ENCODE data around the gene SPINT3.
A peak's percentile ranks its signal among the peaks of the same experiment; 100 is the strongest.
"Not testable (repeated sequence)": the region's sequence is repeated elsewhere in the genome, so short reads cannot be mapped to it uniquely, and the experiment has no call there.

Gene SPINT3

DNA sequence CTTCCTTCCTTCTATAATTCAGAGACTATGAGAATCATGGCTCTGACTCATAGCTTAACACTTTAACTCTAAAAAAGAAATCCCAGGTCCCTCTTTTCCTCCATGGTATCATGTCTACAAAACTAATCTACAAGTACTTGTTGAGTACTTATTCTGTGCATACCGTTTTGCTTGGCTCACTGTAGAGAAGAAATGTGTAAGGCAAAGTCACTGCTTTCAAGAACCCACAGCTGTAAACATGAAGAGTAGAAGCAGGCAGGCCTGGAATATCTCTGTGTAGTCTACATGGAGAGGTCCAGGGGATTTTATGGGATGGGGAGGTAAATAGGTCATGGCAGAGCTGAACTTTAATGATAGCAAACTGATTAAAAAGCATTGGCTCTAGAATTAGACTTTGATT, 13.8 kb downstream of the SPINT3 start:
- ATAC-seq: no peak

DNA sequence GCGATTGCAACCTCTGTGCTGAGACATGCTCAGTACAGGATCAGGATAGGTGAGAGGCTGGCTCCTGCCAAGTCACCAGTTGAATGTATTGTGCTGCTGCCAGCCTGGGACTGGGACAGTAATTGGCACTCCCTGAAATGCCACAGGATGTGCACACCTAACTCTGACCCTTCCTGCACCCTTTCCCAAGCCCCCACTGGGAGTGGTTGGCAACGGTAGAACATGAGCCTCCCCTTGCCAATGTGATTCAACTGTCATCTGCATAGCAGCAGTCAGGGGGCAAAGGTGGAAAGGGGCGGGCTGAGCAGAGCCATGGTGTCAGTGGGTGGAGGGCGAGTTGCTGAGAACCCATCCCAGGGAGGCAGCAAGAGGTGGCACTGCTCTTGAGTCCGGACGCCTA, 15.4 kb downstream of the SPINT3 start:
- ATAC-seq: no peak

DNA sequence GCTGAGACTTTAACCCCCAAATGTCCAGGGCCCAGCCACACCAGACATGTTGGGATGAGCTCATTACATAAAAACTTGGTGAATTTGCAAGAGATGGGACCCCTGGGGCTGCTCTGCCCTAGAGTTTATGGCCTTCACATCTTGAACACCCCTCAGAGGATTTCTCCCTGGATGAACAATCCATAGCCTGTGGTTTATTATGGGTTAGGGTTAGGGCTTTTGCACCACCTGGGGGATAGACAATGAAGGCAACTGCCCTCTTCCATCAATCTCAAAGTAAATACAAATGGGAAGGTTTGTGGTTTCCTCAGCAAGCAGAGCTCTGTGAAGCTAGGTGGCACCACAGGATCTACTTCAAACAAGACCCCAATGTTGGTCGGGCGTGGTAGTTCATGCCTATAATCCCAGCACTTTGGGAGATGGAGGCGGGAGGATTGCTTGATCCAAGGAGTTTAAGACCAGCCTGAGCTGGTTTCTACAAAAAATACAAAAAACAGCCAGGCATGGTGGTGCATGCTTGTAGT, 17.4 kb downstream of the SPINT3 start:
- ATAC-seq: no peak

DNA sequence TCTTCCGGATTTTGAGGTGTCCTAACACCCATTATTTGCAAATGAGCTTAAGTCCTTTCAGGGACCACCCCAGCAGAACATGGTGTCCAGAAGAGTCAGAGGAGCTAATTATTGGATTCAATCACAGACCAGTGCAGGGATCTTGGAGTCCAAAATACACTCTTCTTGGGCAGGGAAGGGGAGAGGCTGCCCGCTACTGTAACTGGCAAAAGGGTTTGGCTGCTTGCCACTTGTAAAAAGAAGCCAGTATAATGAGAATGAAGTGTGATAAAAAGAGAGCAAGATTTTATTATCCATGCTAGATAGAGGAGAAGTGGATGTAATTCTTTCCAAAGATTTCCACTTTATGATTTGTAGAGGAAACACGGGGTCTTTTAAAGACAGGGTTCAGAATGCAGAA, 19.3 kb downstream of the SPINT3 start:
- ATAC-seq: no peak

DNA sequence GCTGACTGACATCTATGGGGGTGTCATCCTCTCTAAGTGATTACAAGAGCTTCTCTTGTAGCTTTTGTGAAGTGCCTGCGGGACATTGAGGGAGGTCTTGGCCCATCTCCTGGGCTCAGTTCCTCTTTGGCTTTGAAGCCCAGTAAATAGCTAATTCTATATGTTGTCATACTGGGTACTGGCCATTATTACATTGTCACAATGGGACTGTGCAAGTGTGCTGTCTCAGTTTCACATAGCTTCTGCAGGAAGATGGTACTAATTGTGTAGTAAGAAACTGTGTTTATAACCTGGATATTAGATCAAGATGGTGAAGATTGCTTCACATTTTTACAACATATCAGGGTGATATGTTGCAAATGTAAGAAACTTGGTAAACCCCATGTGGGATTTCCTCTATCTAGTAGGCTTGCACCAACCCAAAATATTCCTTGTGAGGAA, 19.9 kb downstream of the SPINT3 start:
- ATAC-seq: no peak

DNA sequence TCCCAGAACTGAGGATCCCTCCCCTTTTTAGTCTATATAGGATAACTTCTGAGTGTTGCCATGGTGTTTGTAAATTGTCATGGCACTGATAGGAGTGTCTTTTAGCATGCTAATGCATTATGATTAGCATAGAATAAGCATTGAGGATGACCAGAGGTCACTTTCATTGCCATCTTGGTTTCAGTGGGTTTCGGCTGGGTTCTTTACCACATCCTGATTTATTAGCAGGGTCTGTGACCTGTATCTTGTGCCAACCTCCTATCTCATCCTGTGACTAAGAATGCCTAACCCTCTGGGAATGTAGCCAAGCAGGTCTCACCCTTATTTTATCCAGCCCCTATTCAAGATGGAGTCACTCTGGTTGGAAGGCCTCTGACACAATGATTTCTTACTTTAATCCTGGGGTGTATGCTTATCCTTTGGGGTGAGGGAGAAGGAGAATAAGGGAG, 26.3 kb downstream of the SPINT3 start:
- no peak for ATAC-seq

DNA sequence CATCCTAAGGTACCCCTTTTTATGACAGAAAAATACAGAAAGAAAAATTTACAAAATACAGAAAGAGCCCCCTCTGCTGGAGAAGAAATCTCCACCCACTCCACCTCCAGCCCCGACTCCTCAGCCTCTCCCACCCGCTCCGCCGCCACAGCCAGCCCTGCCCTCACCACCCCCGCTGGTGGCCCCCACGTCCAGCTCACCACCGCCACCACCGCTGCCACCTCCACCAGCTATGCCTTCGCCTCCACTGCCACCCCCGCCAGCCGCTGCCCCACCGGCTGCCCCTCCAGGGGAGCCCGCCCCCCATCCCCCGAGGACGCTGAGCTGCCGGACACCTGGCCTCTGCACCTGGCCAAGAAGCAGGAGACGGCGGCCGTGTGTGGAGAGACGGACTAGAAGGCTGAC, 28.2 kb downstream of the SPINT3 start:
- ATAC-seq: no peak

DNA sequence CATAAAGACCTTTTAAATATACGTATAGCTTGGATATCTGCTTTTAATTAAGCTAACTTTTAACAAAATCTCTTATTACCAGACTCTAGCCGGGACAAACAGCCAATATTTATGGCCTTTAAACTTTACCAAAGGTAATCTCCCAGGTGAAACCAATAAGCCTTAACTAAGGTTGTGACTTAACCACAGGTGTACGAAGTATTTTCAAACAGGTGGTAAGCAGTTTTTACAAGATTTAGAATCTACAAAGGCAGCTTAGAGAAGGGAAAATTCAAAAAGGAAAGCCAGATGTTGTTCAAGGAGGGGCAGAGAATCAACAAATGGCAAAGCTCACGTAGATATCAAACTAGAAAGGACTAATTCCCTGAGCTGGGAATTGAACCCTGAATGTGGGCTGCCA, 30.0 kb downstream of the SPINT3 start:
- no peak for ATAC-seq

DNA sequence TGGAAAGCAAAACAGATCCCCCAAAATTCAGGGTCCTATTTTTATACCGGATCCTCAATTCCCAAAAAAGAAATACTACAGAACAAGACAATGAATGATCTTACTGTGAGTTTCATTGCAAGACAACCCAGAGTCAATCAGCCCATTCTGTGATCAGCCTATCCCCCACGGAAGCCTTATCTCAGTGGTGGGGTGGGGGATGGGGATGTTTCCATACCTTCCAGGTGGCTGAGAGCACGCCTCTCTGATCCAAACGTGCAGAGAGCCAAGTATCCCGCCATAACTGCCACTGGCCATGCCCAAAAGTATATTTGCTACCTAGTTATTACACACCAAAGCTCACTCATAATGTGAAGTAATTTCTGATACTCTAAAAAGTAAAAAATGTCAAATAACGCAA, 30.7 kb downstream of the SPINT3 start:
- no peak for ATAC-seq

DNA sequence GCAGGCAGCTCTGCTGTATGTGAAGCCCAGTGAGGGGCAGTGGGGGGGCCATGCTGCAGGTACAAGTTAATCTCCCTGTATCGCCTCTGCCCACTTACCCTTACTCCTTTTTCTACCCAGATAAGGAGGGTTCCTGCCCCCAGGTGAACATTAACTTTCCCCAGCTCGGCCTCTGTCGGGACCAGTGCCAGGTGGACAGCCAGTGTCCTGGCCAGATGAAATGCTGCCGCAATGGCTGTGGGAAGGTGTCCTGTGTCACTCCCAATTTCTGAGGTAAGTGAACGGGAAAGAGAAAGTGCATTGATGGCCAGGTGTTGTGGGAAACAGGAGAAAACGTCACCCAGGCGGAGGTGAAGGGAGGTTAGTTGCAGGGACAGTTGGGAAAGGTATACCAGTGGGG, 35.6 kb downstream of the SPINT3 start:
- ATAC-seq: no peak

DNA sequence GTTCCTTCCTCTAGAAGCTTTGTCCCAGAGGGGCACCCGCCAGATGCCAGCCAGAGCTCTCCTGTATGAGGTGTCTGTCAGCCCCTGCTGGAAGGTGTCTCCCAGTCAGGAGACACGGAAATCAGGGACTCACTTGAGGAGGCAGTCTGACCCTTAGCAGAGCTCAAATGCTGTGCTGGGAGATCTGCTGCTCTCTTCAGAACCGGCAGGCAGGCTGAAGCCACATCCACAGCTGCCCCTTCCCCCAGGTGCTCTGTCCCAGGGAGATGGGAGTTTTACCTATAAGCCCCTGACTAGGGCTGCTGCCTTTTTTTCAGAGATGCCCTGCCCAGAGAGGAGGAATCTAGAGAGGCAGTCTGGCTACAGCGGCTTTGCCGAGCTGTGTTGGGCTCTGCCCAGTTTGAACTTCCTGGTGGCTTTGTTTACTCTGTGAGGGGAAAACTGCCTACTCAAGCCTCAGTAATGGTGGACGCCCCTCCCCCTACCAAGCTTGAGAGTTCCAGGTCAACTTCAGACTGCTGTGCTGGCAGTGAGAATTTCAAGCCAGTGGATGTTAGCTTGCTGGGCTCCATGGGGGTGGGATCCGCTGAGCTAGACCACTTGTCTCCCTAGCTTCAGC, 37.8 kb downstream of the SPINT3 start:
- ATAC-seq: not testable (repeated sequence)

DNA sequence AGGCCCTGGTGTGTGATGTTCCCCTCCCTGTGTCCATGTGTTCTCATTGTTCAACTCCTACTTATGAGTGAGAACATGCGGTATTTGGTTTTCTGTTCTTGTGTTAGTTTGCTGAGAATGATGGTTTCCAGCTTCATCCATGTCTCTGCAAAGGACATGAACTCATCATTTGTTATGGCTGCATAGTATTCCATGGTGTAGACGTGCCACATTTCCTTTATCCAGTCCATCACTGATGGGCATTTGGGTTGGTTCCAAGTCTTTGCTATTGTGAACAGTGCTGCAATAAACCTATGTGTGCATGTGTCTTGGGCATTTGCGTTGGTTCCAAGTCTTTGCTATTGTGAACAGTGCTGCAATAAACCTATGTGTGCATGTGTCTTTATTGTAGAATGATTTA, 43.1 kb downstream of the SPINT3 start:
- ATAC-seq: not testable (repeated sequence)

DNA sequence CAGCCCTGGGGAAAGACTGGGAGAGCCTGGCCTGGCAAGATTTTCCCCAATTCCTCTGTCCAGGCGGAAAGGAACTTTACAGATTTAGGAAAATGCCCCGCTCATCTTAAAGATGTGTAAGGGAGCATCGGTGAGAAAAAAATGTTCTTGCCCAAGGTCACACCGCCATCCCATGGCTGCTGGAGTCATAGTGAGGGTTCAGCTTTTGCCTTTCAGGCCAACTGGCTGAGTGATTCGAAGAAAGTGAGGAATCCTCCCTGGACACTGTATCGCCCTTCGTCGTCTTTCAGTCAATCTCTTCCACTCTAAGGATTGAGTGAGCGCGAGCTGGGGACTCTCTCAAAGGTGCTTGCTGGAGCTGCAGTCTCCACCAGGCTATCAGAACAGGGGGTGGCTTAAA, 44.5 kb downstream of the SPINT3 start:
- ATAC-seq: no peak

DNA sequence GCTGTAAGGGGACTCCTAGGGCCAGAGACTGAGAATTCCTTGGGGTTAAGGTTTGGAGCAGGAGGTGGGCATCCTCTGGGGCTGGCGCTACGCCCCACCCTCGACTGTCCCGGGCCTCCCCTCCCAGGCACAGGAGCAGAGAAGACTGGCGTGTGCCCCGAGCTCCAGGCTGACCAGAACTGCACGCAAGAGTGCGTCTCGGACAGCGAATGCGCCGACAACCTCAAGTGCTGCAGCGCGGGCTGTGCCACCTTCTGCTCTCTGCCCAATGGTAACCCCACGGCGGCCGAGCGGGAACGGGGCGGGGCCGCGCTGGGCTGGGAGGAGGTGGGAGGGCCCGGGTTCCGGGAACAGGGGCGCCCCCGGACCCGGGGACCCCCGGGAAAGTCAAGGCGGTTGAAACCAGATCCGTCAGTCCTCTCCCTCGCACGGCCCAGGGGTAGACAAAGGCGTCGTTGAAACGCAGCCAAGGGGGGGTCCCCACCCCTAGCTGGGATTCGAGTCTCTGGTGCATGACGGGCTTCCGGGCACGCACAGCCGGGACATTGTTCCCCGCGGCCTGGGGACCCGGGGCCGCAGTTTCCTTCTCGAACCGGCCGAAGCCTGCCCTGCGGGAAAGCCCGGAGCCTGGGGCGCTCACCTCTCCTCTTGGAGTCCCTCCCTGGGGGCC, 45.0 kb downstream of the SPINT3 start:
- ATAC-seq: peak; percentile 44 to 56

DNA sequence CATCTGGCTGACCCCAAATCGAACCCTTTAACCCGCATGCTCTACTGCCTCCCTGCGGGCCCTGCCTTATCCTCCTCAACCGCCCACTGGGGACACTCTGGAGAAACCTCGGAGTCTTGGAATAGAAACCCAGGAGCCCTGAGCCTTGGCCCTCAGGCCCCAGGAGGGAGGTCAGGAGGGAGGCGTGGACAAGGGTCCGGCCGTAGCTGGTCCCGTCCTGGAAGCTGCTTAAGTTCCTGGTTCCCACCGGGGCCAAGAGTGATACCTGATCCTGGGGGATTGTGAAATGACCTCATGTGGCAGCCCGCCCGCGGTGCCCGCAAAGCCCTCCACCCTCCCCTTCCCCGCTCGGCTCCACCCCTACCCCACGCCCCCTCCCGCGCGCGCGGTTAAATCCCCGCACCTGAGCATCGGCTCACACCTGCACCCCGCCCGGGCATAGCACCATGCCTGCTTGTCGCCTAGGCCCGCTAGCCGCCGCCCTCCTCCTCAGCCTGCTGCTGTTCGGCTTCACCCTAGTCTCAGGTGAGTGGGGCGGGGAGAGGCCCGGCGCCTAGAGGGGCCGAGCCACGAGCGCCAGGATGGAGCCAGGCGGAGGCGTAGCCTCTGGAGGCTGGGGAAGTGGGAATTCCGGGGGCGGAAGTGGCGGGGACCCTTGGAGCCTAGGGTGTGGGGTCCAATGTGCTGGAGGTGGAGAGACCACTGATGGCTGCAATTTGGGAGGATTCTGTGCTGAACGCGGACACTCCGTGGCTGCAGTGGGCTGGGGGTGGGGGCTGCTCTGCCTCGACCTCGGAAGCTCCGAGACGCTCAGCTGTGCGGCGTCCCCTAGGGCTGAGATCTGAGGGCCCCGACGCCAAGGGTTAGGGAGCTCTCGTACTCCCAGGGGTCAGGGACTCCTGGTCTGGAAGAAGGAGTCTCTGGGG, 45.8 kb downstream of the SPINT3 start, which contains the start of gene WFDC2:
Gene WFDC2 (plus strand): TSS at position 418 of the 926 bp plus-strand sequence. CDS start 29 bp downstream, at position 447.
- no peak for ATAC-seq

DNA sequence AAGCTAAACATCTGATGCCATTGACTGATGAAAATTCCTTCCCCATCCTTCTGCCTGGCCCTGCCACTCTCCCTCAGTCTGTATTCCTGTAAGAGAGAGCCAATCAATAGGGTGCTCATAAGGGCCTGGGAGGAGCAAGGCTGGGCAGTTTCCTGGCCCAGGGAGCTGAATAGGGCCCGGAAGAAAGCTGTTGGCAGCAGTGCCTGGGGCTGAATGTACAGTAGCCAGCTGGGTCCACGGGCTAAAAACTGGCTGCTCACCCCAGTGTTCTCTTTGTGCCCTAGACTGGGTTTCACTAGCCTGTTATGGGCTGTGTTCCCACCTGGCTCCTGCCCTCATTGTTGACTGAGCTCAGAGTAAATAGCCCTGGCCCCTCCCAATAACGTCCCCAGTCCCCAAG, 47.6 kb downstream of the SPINT3 start:
- ATAC-seq: no peak

DNA sequence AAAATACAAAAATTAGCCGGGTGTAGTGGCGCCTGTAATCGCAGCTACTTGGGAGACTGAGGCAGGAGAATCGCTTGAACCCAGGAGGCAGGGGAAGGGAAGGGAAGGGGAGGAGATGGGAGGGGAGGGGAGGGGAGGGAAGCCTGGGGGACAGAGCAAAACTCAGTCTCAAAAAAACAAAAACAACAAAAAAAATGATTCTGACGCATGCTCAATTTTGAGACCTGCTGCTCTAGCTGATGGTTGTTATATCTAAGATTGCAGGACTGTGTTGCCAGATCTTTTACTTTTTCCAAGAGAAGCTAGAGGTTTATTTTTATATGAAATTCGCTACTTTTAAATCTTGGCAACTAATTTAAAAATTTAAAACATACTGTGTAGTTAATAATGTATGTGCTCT, 48.2 kb downstream of the SPINT3 start:
- no peak for ATAC-seq

DNA sequence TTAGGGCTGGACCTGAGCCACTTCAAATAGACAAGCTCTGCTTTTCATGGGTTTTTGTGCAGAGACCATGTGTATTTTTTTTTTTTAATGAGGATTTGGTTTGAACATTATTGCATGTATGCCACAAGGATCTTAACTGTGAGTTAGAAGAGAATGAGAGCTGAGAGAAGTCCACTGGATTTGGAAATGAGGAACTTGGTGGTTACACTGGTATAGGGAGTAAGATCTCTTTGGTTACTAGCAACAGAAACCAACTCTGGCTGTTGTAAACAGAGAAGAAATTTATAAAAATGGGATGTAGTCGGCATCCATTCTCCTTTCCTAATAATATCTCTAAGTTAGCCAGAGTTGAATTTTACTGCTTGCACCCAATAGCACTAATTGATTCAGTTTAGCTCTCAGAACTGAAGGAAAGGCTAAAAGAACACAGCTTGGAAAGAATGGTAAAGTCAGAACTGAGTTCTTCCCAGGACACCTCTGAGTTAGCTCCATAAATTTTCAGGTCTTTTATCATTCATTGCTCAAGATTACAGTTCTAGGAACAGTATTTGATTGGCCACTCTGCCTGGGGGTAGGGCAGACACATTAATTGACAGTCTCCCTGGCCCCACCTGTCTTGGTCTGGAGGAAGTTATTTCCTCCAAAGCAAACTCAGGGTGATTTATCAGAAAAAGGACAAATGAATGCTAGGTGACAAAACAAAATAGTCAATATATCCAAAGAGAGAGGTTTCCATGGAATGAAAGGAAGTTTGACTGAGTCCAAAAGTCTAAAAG, 49.7 kb downstream of the SPINT3 start:
- no peak for ATAC-seq

DNA sequence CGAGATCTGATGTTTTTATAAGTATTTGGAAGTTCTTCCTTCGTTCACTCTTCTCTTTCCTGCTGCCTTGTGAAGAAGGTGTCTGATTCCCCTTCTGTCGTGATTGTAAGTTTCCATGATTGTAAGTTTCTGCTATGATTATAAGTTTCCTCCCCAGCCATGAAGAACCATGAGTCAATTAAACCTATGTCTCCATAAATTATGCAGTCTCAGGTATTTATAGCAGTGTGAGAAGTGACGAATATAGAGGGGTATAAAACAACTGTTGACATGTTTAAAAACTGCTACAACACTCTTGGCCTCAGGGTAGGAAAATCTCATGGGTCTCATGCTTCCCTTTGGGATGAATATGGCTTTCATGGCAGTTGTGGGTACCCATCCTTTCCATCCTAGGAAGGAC, 51.7 kb downstream of the SPINT3 start:
- peak; percentile 21 to 55 for ATAC-seq

DNA sequence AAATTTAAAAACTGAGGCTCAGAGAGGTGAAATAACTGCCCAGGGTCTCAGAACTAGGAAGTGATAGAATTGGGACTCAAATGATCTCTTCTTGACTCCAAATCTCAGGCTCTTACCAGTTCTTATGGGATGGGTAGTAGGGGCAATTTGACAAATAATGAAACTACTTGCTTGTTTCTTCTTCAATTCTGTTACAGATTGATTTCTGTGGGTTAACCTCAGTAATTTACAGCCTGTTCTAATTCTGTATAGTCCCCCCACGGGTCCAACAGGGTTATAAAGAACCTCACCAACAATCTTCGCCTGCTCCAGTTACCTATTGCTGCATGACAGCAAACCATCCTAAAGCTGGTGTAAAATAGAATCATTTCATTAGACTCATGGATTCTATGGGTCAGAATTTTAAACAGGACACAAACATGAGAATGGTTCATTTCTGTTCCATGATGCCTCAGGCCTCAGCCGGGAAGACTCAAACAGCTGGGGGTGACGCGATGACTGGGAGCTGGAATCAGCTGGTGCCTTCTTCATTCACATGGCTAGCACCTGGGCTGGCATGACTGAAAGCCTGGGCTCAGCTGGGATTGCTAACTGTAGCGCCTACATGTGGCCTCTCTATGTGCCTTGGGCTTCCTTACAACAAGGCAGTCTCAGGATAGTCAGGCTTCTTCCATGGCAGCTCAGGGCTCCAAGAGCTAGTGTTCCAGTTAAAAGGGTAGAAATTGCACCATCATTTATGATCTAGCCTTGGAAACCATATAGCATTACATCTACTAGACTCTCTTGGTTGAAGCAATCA, 52.5 kb downstream of the SPINT3 start:
- no peak for ATAC-seq

Measured in activated CD4-positive, CD25-positive, alpha-beta regulatory T cell treated with anti-CD3 and anti-CD28 coated beads, Interleukin-2, amount 50 U/mL, for 24 hours (primary cell).